MCF 10A (cell line): Measurements from ENCODE around the gene MRNIP. TPM values are rescaled to one million over a fixed set of nuclear protein-coding genes. Genes with fewer than 3 reads are reported as not detected.

Source experiments
- BruUV-seq: library from RNA; stranded (reverse); fragments of 400-500 nt; replicated peaks from 2 replicates; lab custom pipeline; 2021; lab: Mats Ljungman, UMichigan
- CTCF ChIA-PET: fragments of 300-600 bp; sonication (Branson Sonifier 250); formaldehyde crosslinking; extraction: SDS; loops from one replicate; lab custom pipeline; 2021; ENCODE audit warnings: antibody characterized with exemption, inconsistent platforms; lab: Yijun Ruan, JAX
- POLR2A ChIA-PET: fragments of 300-600, 350-650 bp; sonication (Branson Sonifier 250); formaldehyde crosslinking; extraction: SDS; loops from one replicate; lab custom pipeline; 2020; ENCODE audit warnings: antibody characterized with exemption, inconsistent platforms; lab: Yijun Ruan, JAX
- DNase-seq: peaks from one replicate; pipeline ENCODE4 v3.0.0-alpha.2; 2018; ENCODE audit not compliant: unreplicated experiment
- H3K27ac Mint-ChIP-seq: one replicate; pipeline ENCODE4 v1.8.0; 2022; ENCODE audit warnings: mild to moderate bottlenecking, low read depth, mixed read lengths; ENCODE audit not compliant: unreplicated experiment
- H3K27me3 Mint-ChIP-seq: one replicate; pipeline ENCODE4 v1.8.0; 2022; ENCODE audit warnings: mixed read lengths; ENCODE audit not compliant: insufficient read depth, unreplicated experiment
- H3K36me3 Mint-ChIP-seq: one replicate; pipeline ENCODE4 v1.8.0; 2022; ENCODE audit warnings: mild to moderate bottlenecking, moderate library complexity, mixed read lengths; ENCODE audit not compliant: insufficient read depth, unreplicated experiment
- H3K4me1 Mint-ChIP-seq: one replicate; pipeline ENCODE4 v1.8.0; 2022; ENCODE audit warnings: mixed read lengths; ENCODE audit not compliant: insufficient read depth, unreplicated experiment
- H3K4me3 Mint-ChIP-seq: one replicate; pipeline ENCODE4 v1.8.0; 2022; ENCODE audit warnings: mild to moderate bottlenecking, moderate library complexity, mixed read lengths; ENCODE audit not compliant: unreplicated experiment
- H3K9me3 Mint-ChIP-seq: one replicate; pipeline ENCODE4 v1.8.0; 2022; ENCODE audit warnings: mixed read lengths; ENCODE audit not compliant: unreplicated experiment
- intact Hi-C: fragments of 100-400 bp; cut with micrococcal nuclease; formaldehyde crosslinking; loops from 2 replicates; pipeline ENCODE4 v1.14.1; 2022
- total RNA-seq: library from RNA; stranded (reverse); gene quantifications from 2 replicates; pipeline ENCODE4 v1.2.3, GENCODE V29; 2022
- TF ChIP-seq, protein P1 (sequence below): fragments of 200-600 bp; IDR thresholded peaks from one replicate; pipeline ENCODE4 v1.8.0; 2022; ENCODE audit warnings: antibody characterized with exemption, mild to moderate bottlenecking; ENCODE audit not compliant: unreplicated experiment

Gene MRNIP
- total RNA-seq, 1 experiment from 2014 or later: 42.8 TPM

DNA sequence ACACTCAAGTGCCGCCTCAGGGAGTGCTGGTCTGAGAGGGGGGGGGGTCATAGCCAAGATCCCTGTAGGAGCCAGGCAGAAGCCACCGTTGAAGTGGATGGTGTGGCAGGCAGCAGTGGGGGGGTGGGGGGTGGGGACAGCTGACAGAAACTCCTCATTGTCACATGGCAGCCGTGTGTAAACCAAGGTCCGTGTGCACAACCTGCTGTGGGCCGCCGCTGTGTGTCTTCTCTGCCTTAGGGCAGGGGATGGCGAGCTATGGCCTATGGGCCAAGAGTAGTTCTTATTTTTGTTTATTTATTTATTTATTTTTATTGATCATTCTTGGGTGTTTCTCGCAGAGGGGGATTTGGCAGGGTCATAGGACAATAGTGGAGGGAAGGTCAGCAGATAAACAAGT, 24.5 kb downstream of the MRNIP start:
- Mint-ChIP-seq H3K27ac (no peak overlapping the region), H3K9me3 (no peaks in the 10 kb centered on the region), H3K4me1 (peaks cover 4% of the 10 kb centered on the region), H3K36me3 (peaks cover 99% of the 10 kb centered on the region), H3K27me3 (no peaks in the 10 kb centered on the region), H3K4me3 (no peak overlapping the region)
- ChIA-PET CTCF (interaction anchor here (0.6 kb wide), 1 partner anchor 29 kb away, joined by 3 read pairs; no protein-coding TSS in a partner anchor), POLR2A (interaction anchor here (1.4 kb wide), 1 partner anchor 14 kb away, joined by 5 read pairs; the partner anchor contains the start of gene SQSTM1)
- TF ChIP-seq, protein P1, sequence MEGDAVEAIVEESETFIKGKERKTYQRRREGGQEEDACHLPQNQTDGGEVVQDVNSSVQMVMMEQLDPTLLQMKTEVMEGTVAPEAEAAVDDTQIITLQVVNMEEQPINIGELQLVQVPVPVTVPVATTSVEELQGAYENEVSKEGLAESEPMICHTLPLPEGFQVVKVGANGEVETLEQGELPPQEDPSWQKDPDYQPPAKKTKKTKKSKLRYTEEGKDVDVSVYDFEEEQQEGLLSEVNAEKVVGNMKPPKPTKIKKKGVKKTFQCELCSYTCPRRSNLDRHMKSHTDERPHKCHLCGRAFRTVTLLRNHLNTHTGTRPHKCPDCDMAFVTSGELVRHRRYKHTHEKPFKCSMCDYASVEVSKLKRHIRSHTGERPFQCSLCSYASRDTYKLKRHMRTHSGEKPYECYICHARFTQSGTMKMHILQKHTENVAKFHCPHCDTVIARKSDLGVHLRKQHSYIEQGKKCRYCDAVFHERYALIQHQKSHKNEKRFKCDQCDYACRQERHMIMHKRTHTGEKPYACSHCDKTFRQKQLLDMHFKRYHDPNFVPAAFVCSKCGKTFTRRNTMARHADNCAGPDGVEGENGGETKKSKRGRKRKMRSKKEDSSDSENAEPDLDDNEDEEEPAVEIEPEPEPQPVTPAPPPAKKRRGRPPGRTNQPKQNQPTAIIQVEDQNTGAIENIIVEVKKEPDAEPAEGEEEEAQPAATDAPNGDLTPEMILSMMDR: no peak
- intact Hi-C loops: no loop called here
- DNase-seq: no peak
- no TSS peak for BruUV-seq

DNA sequence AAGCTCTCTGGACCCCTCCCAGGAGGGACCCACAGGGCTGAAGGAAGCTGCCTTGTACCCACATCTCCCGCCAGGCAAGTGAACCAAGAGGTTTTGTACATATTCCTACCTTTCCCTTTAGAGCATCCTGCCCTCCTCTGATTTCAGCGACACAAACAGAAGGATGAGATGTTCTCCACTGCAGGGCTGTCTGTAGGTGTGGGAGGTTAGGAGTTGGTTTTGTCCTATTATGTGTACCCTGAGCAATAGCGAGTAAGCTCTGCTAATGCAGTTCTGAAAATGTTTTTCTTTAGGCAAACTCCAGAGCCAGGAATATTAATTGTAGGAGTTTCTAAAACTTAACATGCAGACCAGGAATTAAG, 24.9 kb downstream of the MRNIP start:
- no TSS peak for BruUV-seq
- TF ChIP-seq, protein P1: no peak
- ChIA-PET POLR2A (interaction anchor here (0.9 to 1.7 kb wide), 5 partner anchors 12 to 101 kb away, joined by 3 to 8 read pairs (median 3); partner anchors contain the start of gene SQSTM1), CTCF (interaction anchor here (0.6 to 2.5 kb wide), 2 partner anchors 11 to 28 kb away, joined by 3 to 9 read pairs; no protein-coding TSS in a partner anchor)
- H3K4me3 Mint-ChIP-seq: no peak overlapping the region
- H3K4me1 Mint-ChIP-seq: peaks cover 9% of the 10 kb centered on the region
- H3K27ac Mint-ChIP-seq: no peak overlapping the region
- no peaks in the 10 kb centered on the region for H3K9me3 Mint-ChIP-seq
- DNase-seq: no peak
- intact Hi-C loops: no loop called here
- no peaks in the 10 kb centered on the region for H3K27me3 Mint-ChIP-seq
- peaks cover 99% of the 10 kb centered on the region for H3K36me3 Mint-ChIP-seq

DNA sequence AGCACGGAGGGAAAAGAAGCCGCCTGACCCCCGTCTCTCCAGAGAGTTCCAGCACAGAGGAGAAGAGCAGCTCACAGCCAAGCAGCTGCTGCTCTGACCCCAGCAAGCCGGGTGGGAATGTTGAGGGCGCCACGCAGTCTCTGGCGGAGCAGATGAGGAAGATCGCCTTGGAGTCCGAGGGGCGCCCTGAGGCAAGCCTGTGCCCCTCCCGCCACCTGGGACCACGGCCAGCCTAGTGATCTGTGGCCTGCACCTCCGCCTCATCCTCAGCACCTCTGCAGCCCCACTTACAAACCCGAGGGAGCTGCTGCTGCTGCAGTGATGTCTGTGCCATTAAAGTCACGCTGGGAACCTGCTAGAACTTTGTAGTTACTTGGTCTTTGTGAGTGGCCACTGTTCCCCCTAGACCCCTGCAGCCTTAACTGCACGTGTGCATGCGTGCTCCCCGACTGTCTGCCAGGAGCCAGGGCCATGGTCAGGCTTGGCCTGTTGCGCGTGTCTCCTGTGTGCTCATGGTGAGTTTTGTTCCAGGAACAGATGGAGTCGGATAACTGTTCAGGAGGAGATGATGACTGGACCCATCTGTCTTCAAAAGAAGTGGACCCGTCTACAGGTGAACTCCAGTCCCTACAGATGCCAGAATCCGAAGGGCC, 25.4 kb downstream of the MRNIP start:
- Mint-ChIP-seq H3K4me1 (peaks cover 9% of the 10 kb centered on the region), H3K27ac (no peak overlapping the region)
- no TSS peak for BruUV-seq

More for the DNA sequence above, 25.4 kb downstream of the MRNIP start:
- DNase-seq: no peak
- intact Hi-C loops: no loop called here
- CTCF ChIA-PET: interaction anchor here (0.7 to 2.5 kb wide), 3 partner anchors 10 to 129 kb away, joined by 3 to 9 read pairs (median 4); no protein-coding TSS in a partner anchor
- Mint-ChIP-seq H3K27me3 (no peaks in the 10 kb centered on the region), H3K4me3 (no peak overlapping the region), H3K9me3 (no peaks in the 10 kb centered on the region), H3K36me3 (peaks cover 99% of the 10 kb centered on the region)
- TF ChIP-seq, protein P1: no peak
- POLR2A ChIA-PET: interaction anchor here (0.5 to 1.7 kb wide), 7 partner anchors 9 to 130 kb away, joined by 3 to 8 read pairs (median 3); partner anchors contain the start of gene SQSTM1
